ENCODE data around the gene AKAP8L.
"Not testable (repeated sequence)": the region's sequence is repeated elsewhere in the genome, so short reads cannot be mapped to it uniquely, and the experiment has no call there.

AKAP8L gene

GRCh38 chr19:15419413-15420025, 731 bp upstream of the AKAP8L start:
- Histone ChIP-seq H2BK5ac (ENCODE audit: low read length) (no peak overlapping the region), H3K4me3 (ENCODE audit: low read length) (no peak overlapping the region), H3K27me3 (ENCODE audit: insufficient read depth, low read length, poor library complexity) (no peaks in the 10 kb centered on the region), H3K4me1 (ENCODE audit: control insufficient read depth, low read depth, low read length) (peaks cover 3% of the 10 kb centered on the region), H3K79me2 (ENCODE audit: control insufficient read depth, insufficient read depth, low read length) (peaks cover 40% of the 10 kb centered on the region), H3K36me3 (ENCODE audit: control insufficient read depth, insufficient read depth, low read length) (peaks cover 6% of the 10 kb centered on the region), H3K56ac (ENCODE audit: low read length) (peak overlapping the region; percentile 11), H3K23ac (ENCODE audit: low read length) (no peak overlapping the region), H3K4me2 (ENCODE audit: low read length) (no peak overlapping the region), H2BK15ac (replicated peaks; ENCODE audit: low read depth) (no peak overlapping the region), H2BK120ac (ENCODE audit: low read depth, low read length) (no peak overlapping the region), H3K9ac (ENCODE audit: low read length) (peak overlapping the region; percentile 16), H3K18ac (ENCODE audit: low read length) (no peak overlapping the region), H4K8ac (ENCODE audit: low read depth, low read length) (no peak overlapping the region), H3K4ac (ENCODE audit: low read depth, low read length) (no peak overlapping the region), H4K5ac (ENCODE audit: low read length) (no peak overlapping the region), H3K79me1 (ENCODE audit: low read length) (peaks cover 8% of the 10 kb centered on the region), H2AK5ac (ENCODE audit: low read length) (no peak overlapping the region), H3K27ac (ENCODE audit: low read depth, low read length) (no peak overlapping the region)
- WGBS (ENCODE audit: extremely low coverage, insufficient coverage, low lambda C conversion rate), result no CpG with 5 or more reads among the region's 16 CpGs
- no peak for DNase-seq

- Histone ChIP-seq H4K8ac (ENCODE audit: low read depth, low read length) (no peak overlapping the region), H3K4ac (ENCODE audit: low read depth, low read length) (peak overlapping the region; percentile 76), H3K4me3 (ENCODE audit: low read length) (peak overlapping the region; percentile 73), H3K79me1 (ENCODE audit: low read length) (peaks cover 10% of the 10 kb centered on the region), H2AK5ac (ENCODE audit: low read length) (peak overlapping the region; percentile 77), H2BK120ac (ENCODE audit: low read depth, low read length) (no peak overlapping the region), H3K23ac (ENCODE audit: low read length) (peak overlapping the region; percentile 89), H3K18ac (ENCODE audit: low read length) (peak overlapping the region; percentile 2), H3K27me3 (ENCODE audit: insufficient read depth, low read length, poor library complexity) (no peaks in the 10 kb centered on the region), H4K5ac (ENCODE audit: low read length) (no peak overlapping the region), H3K4me1 (ENCODE audit: control insufficient read depth, low read depth, low read length) (peaks cover 3% of the 10 kb centered on the region), H3K56ac (ENCODE audit: low read length) (peak overlapping the region; percentile 95), H3K4me2 (ENCODE audit: low read length) (peak overlapping the region; percentile 55), H3K36me3 (ENCODE audit: control insufficient read depth, insufficient read depth, low read length) (peaks cover 2% of the 10 kb centered on the region), H2BK15ac (replicated peaks; ENCODE audit: low read depth) (no peak overlapping the region), H2BK5ac (ENCODE audit: low read length) (no peak overlapping the region), H3K9ac (ENCODE audit: low read length) (peak overlapping the region; percentile 86), H3K27ac (ENCODE audit: low read depth, low read length) (no peak overlapping the region), H3K79me2 (ENCODE audit: control insufficient read depth, insufficient read depth, low read length) (peaks cover 47% of the 10 kb centered on the region)
- DNase-seq, result peak; percentile 45
- no CpG with 5 or more reads among the region's 16 CpGs for whole genome bisulfite sequencing (ENCODE audit: extremely low coverage, insufficient coverage, low lambda C conversion rate)
Measured at GRCh38 chr19:15418231-15418578, 583 bp downstream of the AKAP8L start.

- H3K36me3 ChIP-seq (ENCODE audit: control insufficient read depth, insufficient read depth, low read length), result peaks cover 2% of the 10 kb centered on the region
- no peak overlapping the region for H2BK120ac ChIP-seq (ENCODE audit: low read depth, low read length)
- H4K5ac ChIP-seq (ENCODE audit: low read length), result no peak overlapping the region
- H3K27ac ChIP-seq (ENCODE audit: low read depth, low read length), result no peak overlapping the region
- H3K4me3 ChIP-seq (ENCODE audit: low read length), result peak overlapping the region; percentile 73
- peaks cover 10% of the 10 kb centered on the region for H3K79me1 ChIP-seq (ENCODE audit: low read length)
- H3K23ac ChIP-seq (ENCODE audit: low read length), result no peak overlapping the region
- no peak overlapping the region for H3K4ac ChIP-seq (ENCODE audit: low read depth, low read length)
- peaks cover 52% of the 10 kb centered on the region for H3K79me2 ChIP-seq (ENCODE audit: control insufficient read depth, insufficient read depth, low read length)
- H2BK5ac ChIP-seq (ENCODE audit: low read length), result no peak overlapping the region
- H4K8ac ChIP-seq (ENCODE audit: low read depth, low read length), result no peak overlapping the region
- peak; percentile 41 for DNase-seq
- H3K18ac ChIP-seq (ENCODE audit: low read length), result no peak overlapping the region
- peaks cover 3% of the 10 kb centered on the region for H3K4me1 ChIP-seq (ENCODE audit: control insufficient read depth, low read depth, low read length)
- WGBS (ENCODE audit: extremely low coverage, insufficient coverage, low lambda C conversion rate), result no CpG with 5 or more reads among the region's 9 CpGs
- H3K27me3 ChIP-seq (ENCODE audit: insufficient read depth, low read length, poor library complexity), result no peaks in the 10 kb centered on the region
- no peak overlapping the region for H2AK5ac ChIP-seq (ENCODE audit: low read length)
- peak overlapping the region; percentile 86 for H3K9ac ChIP-seq (ENCODE audit: low read length)
- peak overlapping the region; percentile 55 for H3K4me2 ChIP-seq (ENCODE audit: low read length)
- H2BK15ac ChIP-seq (replicated peaks; ENCODE audit: low read depth), result no peak overlapping the region
- H3K56ac ChIP-seq (ENCODE audit: low read length), result peak overlapping the region; percentile 95
Measured at GRCh38 chr19:15417699-15418098, 1.1 kb downstream of the AKAP8L start.

- H3K4me3 ChIP-seq (ENCODE audit: low read length), result no peak overlapping the region
- no CpG with 5 or more reads among the region's 4 CpGs for WGBS (ENCODE audit: extremely low coverage, insufficient coverage, low lambda C conversion rate)
- H2AK5ac ChIP-seq (ENCODE audit: low read length), result no peak overlapping the region
- H3K27me3 ChIP-seq (ENCODE audit: insufficient read depth, low read length, poor library complexity), result no peaks in the 10 kb centered on the region
- H3K4me2 ChIP-seq (ENCODE audit: low read length), result no peak overlapping the region
- peaks cover 4% of the 10 kb centered on the region for H3K36me3 ChIP-seq (ENCODE audit: control insufficient read depth, insufficient read depth, low read length)
- no peak overlapping the region for H4K8ac ChIP-seq (ENCODE audit: low read depth, low read length)
- no peak overlapping the region for H3K18ac ChIP-seq (ENCODE audit: low read length)
- peak; percentile 29 for DNase-seq
- H3K56ac ChIP-seq (ENCODE audit: low read length), result no peak overlapping the region
- H2BK5ac ChIP-seq (ENCODE audit: low read length), result no peak overlapping the region
- H2BK120ac ChIP-seq (ENCODE audit: low read depth, low read length), result no peak overlapping the region
- H3K27ac ChIP-seq (ENCODE audit: low read depth, low read length), result no peak overlapping the region
- no peak overlapping the region for H3K23ac ChIP-seq (ENCODE audit: low read length)
- no peak overlapping the region for H3K9ac ChIP-seq (ENCODE audit: low read length)
- no peak overlapping the region for H2BK15ac ChIP-seq (replicated peaks; ENCODE audit: low read depth)
- peaks cover 81% of the 10 kb centered on the region for H3K79me2 ChIP-seq (ENCODE audit: control insufficient read depth, insufficient read depth, low read length)
- H3K4me1 ChIP-seq (ENCODE audit: control insufficient read depth, low read depth, low read length), result peaks cover 3% of the 10 kb centered on the region
- peaks cover 18% of the 10 kb centered on the region for H3K79me1 ChIP-seq (ENCODE audit: low read length)
- H3K4ac ChIP-seq (ENCODE audit: low read depth, low read length), result no peak overlapping the region
- no peak overlapping the region for H4K5ac ChIP-seq (ENCODE audit: low read length)
Measured at GRCh38 chr19:15412832-15413231, 6.0 kb downstream of the AKAP8L start.

GRCh38 chr19:15411351-15411750, 7.4 kb downstream of the AKAP8L start:
- H3K4me2 ChIP-seq (ENCODE audit: low read length); H3K4ac ChIP-seq (ENCODE audit: low read depth, low read length); H2BK120ac ChIP-seq (ENCODE audit: low read depth, low read length); H3K23ac ChIP-seq (ENCODE audit: low read length); H3K36me3 ChIP-seq (ENCODE audit: control insufficient read depth, insufficient read depth, low read length); H3K27ac ChIP-seq (ENCODE audit: low read depth, low read length); H3K27me3 ChIP-seq (ENCODE audit: insufficient read depth, low read length, poor library complexity); H2AK5ac ChIP-seq (ENCODE audit: low read length); H3K4me3 ChIP-seq (ENCODE audit: low read length); H3K4me1 ChIP-seq (ENCODE audit: control insufficient read depth, low read depth, low read length); H4K5ac ChIP-seq (ENCODE audit: low read length); H3K56ac ChIP-seq (ENCODE audit: low read length); H3K9ac ChIP-seq (ENCODE audit: low read length); H2BK5ac ChIP-seq (ENCODE audit: low read length); H2BK15ac ChIP-seq (replicated peaks; ENCODE audit: low read depth); H3K18ac ChIP-seq (ENCODE audit: low read length); H4K8ac ChIP-seq (ENCODE audit: low read depth, low read length): not testable (repeated sequence)
- H3K79me2 ChIP-seq (ENCODE audit: control insufficient read depth, insufficient read depth, low read length), result peaks cover 75% of the 10 kb centered on the region
- WGBS (ENCODE audit: extremely low coverage, insufficient coverage, low lambda C conversion rate), result no CpG with 5 or more reads among the region's 2 CpGs
- H3K79me1 ChIP-seq (ENCODE audit: low read length), result peaks cover 20% of the 10 kb centered on the region
- DNase-seq, result peak; percentile 17

- H3K4me3 ChIP-seq (ENCODE audit: low read length), result no peak overlapping the region
- H4K5ac ChIP-seq (ENCODE audit: low read length), result no peak overlapping the region
- H3K79me1 ChIP-seq (ENCODE audit: low read length), result peaks cover 32% of the 10 kb centered on the region
- H3K4me2 ChIP-seq (ENCODE audit: low read length), result no peak overlapping the region
- no peak overlapping the region for H3K27ac ChIP-seq (ENCODE audit: low read depth, low read length)
- H2BK120ac ChIP-seq (ENCODE audit: low read depth, low read length), result no peak overlapping the region
- H3K18ac ChIP-seq (ENCODE audit: low read length), result no peak overlapping the region
- no peak overlapping the region for H2BK15ac ChIP-seq (replicated peaks; ENCODE audit: low read depth)
- H3K4me1 ChIP-seq (ENCODE audit: control insufficient read depth, low read depth, low read length), result no peaks in the 10 kb centered on the region
- DNase-seq, result no peak
- H3K27me3 ChIP-seq (ENCODE audit: insufficient read depth, low read length, poor library complexity), result no peaks in the 10 kb centered on the region
- peaks cover 2% of the 10 kb centered on the region for H3K36me3 ChIP-seq (ENCODE audit: control insufficient read depth, insufficient read depth, low read length)
- H3K9ac ChIP-seq (ENCODE audit: low read length), result no peak overlapping the region
- H3K79me2 ChIP-seq (ENCODE audit: control insufficient read depth, insufficient read depth, low read length), result peaks cover 70% of the 10 kb centered on the region
- no peak overlapping the region for H4K8ac ChIP-seq (ENCODE audit: low read depth, low read length)
- H3K23ac ChIP-seq (ENCODE audit: low read length), result no peak overlapping the region
- H2AK5ac ChIP-seq (ENCODE audit: low read length), result no peak overlapping the region
- WGBS (ENCODE audit: extremely low coverage, insufficient coverage, low lambda C conversion rate), result no CpG with 5 or more reads among the region's 3 CpGs
- no peak overlapping the region for H3K56ac ChIP-seq (ENCODE audit: low read length)
- no peak overlapping the region for H3K4ac ChIP-seq (ENCODE audit: low read depth, low read length)
- H2BK5ac ChIP-seq (ENCODE audit: low read length), result no peak overlapping the region
Measured at GRCh38 chr19:15404780-15405211, 14.0 kb downstream of the AKAP8L start.
